Stimulated activated naive CD8-positive, alpha-beta T cell treated with anti-CD3 and anti-CD28 coated beads, Interleukin-15, Interleukin-2, amounts not matched to agents 100 U/mL and 50 U/mL, for 24 hours (primary cell): ENCODE results near the gene DMRTC2.
"Not testable (repeated sequence)": the region's sequence is repeated elsewhere in the genome, so short reads cannot be mapped to it uniquely, and the experiment has no call there.

Source experiments
- ATAC-seq: fragments of 150-1000 bp; cut with Tn5 transposase; one replicate; pipeline ENCODE4 v1.10.0; 2021
- DNase-seq: peaks from one replicate; pipeline ENCODE4 v3.0.0; 2021

Gene DMRTC2

GRCh38 chr19:41871573-41872383 lies 26.9 kb downstream of the DMRTC2 start:
- DNase-seq = peak; percentile 77
- peak; percentile 71 for ATAC-seq

GRCh38 chr19:41872384-41872774 lies 27.5 kb downstream of the DMRTC2 start:
- DNase-seq = peak; percentile 25
- no peak for ATAC-seq

GRCh38 chr19:41872775-41873647 lies 28.2 kb downstream of the DMRTC2 start:
- no peak for ATAC-seq
- peak; percentile 81 for DNase-seq

- not testable (repeated sequence) for DNase-seq, ATAC-seq
Observed at GRCh38 chr19:41875973-41876372, 31.1 kb downstream of the DMRTC2 start.

GRCh38 chr19:41876847-41877832 lies 32.3 kb downstream of the DMRTC2 start, which contains the start of gene CD79A:
Gene CD79A (plus strand): TSS chr19:41877279. CDS start chr19:41877305, 26 bp downstream.
- ATAC-seq (peak; percentile 49), DNase-seq (peak; percentile 71)

- ATAC-seq (peak; percentile 40), DNase-seq (peak; percentile 56)
Observed at GRCh38 chr19:41877916-41878905, 33.4 kb downstream of the DMRTC2 start.

- no peak for DNase-seq
- ATAC-seq = no peak
Observed at GRCh38 chr19:41879080-41879479, 34.2 kb downstream of the DMRTC2 start.

- ATAC-seq (no peak), DNase-seq (no peak)
Observed at GRCh38 chr19:41879670-41880328, 35.0 kb downstream of the DMRTC2 start.

- no peak for ATAC-seq
- no peak for DNase-seq
Observed at GRCh38 chr19:41880329-41880708, 35.5 kb downstream of the DMRTC2 start.

- ATAC-seq (no peak), DNase-seq (peak; percentile 74)
Observed at GRCh38 chr19:41882568-41883462, 38.0 kb downstream of the DMRTC2 start, which contains the start of gene ARHGEF1. Gene ARHGEF1 (plus strand): TSS chr19:41883184. CDS start chr19:41888083, 4,899 bp downstream.

GRCh38 chr19:41883463-41883820 lies 38.6 kb downstream of the DMRTC2 start:
- no peak for DNase-seq

GRCh38 chr19:41883821-41884733 lies 39.2 kb downstream of the DMRTC2 start:
- peak; percentile 92 for DNase-seq

More at GRCh38 chr19:41883463-41883820, 38.6 kb downstream of the DMRTC2 start:
- no peak for ATAC-seq

GRCh38 chr19:41886761-41887710 lies 42.2 kb downstream of the DMRTC2 start:
- ATAC-seq (peak; percentile 48), DNase-seq (peak; percentile 73)

More at GRCh38 chr19:41883821-41884733, 39.2 kb downstream of the DMRTC2 start:
- peak; percentile 81 for ATAC-seq

- DNase-seq = peak; percentile 90
- peak; percentile 66 for ATAC-seq
Observed at GRCh38 chr19:41887711-41888382, 43.0 kb downstream of the DMRTC2 start.

- DNase-seq (no peak), ATAC-seq (no peak)
Observed at GRCh38 chr19:41888926-41889325, 44.1 kb downstream of the DMRTC2 start.

- no peak for DNase-seq
- no peak for ATAC-seq
Observed at GRCh38 chr19:41889896-41890295, 45.1 kb downstream of the DMRTC2 start.
